ENCODE results near the gene THOC1. TPM values are rescaled to one million over a fixed set of nuclear protein-coding genes. Genes with fewer than 3 reads are reported as not detected.

Gene THOC1
- total and polyA plus RNA-seq, 2 experiments from 2014 or later, result 73.0 to 108 TPM

- TF ChIP-seq REST (IDR thresholded peaks at IDR 0.05; ENCODE audit: unreplicated experiment) (no peak), POLR2AphosphoS5 (IDR thresholded peaks at IDR 0.05; ENCODE audit: low read depth) (no peak), EZH2 (IDR thresholded peaks at IDR 0.05; ENCODE audit: low read depth, unreplicated experiment) (no peak), JUNB (IDR thresholded peaks at IDR 0.05; ENCODE audit: unreplicated experiment) (no peak)
These were observed 16.3 kb downstream of the THOC1 start (continued) for GRCh38 chr18:251572-251971.

- peaks cover 69% of the 10 kb centered on the region for H3K36me3 Mint-ChIP-seq (ENCODE audit: low read depth)
- H3K9me3 Mint-ChIP-seq, result no peaks in the 10 kb centered on the region
- no peak overlapping the region for H3K4me3 Mint-ChIP-seq
- TF ChIP-seq ETS1 (IDR thresholded peaks at IDR 0.05), result no peak
- TF ChIP-seq JUNB (IDR thresholded peaks at IDR 0.05; ENCODE audit: unreplicated experiment), result no peak
- ATAC-seq (no peak), DNase-seq (ENCODE audit: low spot score) (no peak)
- Histone ChIP-seq H4K20me1 (replicated peaks; ENCODE audit: insufficient read depth) (peaks cover 4% of the 10 kb centered on the region; the same call in 1 of the 2 replicates), H3K9me2 (ENCODE audit: insufficient read depth) (no peaks in the 10 kb centered on the region), H2AFZ (no peak overlapping the region), H3K27me3 (ENCODE audit: insufficient read depth) (no peaks in the 10 kb centered on the region), H3F3A (replicated peaks; ENCODE audit: low read depth) (no peaks in the 10 kb centered on the region), H3K36me3 (ENCODE audit: insufficient read depth) (peaks cover 56% of the 10 kb centered on the region), H3K27ac (ENCODE audit: low read depth) (no peak overlapping the region), H3K79me2 (replicated peaks; ENCODE audit: insufficient read depth) (no peaks in the 10 kb centered on the region), H3K4me3 (no peak overlapping the region), H3K4me2 (no peak overlapping the region), H3K4me1 (ENCODE audit: insufficient read depth) (no peaks in the 10 kb centered on the region)
- no peaks in the 10 kb centered on the region for H3K27me3 Mint-ChIP-seq (ENCODE audit: insufficient read depth, low read depth, poor library complexity)
- H3K4me1 Mint-ChIP-seq, result no peaks in the 10 kb centered on the region
- no peak overlapping the region for H3K27ac Mint-ChIP-seq
These were observed 17.2 kb downstream of the THOC1 start for GRCh38 chr18:250685-251084.

GRCh38 chr18:248053-248452 lies 19.8 kb downstream of the THOC1 start:
- Histone ChIP-seq H3K9me2 (ENCODE audit: insufficient read depth) (no peaks in the 10 kb centered on the region), H3K27ac (ENCODE audit: low read depth) (no peak overlapping the region), H3K27me3 (ENCODE audit: insufficient read depth) (no peaks in the 10 kb centered on the region), H3K4me1 (ENCODE audit: insufficient read depth) (no peaks in the 10 kb centered on the region), H4K20me1 (replicated peaks; ENCODE audit: insufficient read depth) (peaks cover 4% of the 10 kb centered on the region; the same call in 1 of the 2 replicates), H3K36me3 (ENCODE audit: insufficient read depth) (peaks cover 59% of the 10 kb centered on the region), H3F3A (replicated peaks; ENCODE audit: low read depth) (no peaks in the 10 kb centered on the region), H3K79me2 (replicated peaks; ENCODE audit: insufficient read depth) (no peaks in the 10 kb centered on the region), H3K4me3 (no peak overlapping the region), H3K4me2 (no peak overlapping the region), H2AFZ (no peak overlapping the region)
- Mint-ChIP-seq H3K27me3 (ENCODE audit: insufficient read depth, low read depth, poor library complexity) (no peaks in the 10 kb centered on the region), H3K9me3 (no peaks in the 10 kb centered on the region), H3K4me1 (no peaks in the 10 kb centered on the region), H3K27ac (no peak overlapping the region), H3K4me3 (no peak overlapping the region), H3K36me3 (ENCODE audit: low read depth) (peaks cover 71% of the 10 kb centered on the region)
- ATAC-seq (no peak), DNase-seq (ENCODE audit: low spot score) (no peak)
- TF ChIP-seq ZNF462 (CRISPR knock-in tag; IDR thresholded peaks at IDR 0.05) (no peak), POLR2AphosphoS5 (IDR thresholded peaks at IDR 0.05; ENCODE audit: low read depth) (no peak), CTCF (conservative IDR thresholded peaks at IDR 0.05; ENCODE audit: low read depth in 2 of 2) (no peak)

Measured in GM23338 (cell line).